Measurements from ENCODE around the gene BICDL1.
"Not testable (repeated sequence)": the region's sequence is repeated elsewhere in the genome, so short reads cannot be mapped to it uniquely, and the experiment has no call there.

The BICDL1 gene, protein sequence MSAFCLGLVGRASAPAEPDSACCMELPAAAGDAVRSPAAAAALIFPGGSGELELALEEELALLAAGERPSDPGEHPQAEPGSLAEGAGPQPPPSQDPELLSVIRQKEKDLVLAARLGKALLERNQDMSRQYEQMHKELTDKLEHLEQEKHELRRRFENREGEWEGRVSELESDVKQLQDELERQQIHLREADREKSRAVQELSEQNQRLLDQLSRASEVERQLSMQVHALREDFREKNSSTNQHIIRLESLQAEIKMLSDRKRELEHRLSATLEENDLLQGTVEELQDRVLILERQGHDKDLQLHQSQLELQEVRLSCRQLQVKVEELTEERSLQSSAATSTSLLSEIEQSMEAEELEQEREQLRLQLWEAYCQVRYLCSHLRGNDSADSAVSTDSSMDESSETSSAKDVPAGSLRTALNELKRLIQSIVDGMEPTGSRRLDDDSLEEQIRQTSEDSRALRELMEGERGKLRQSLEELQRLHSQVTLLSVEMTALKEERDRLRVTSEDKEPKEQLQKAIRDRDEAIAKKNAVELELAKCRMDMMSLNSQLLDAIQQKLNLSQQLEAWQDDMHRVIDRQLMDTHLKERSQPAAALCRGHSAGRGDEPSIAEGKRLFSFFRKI

GRCh38 chr12:119988472-119989360 is at the start of gene BICDL1:
BICDL1 (plus strand) TSS chr12:119989236; CDS start chr12:119989869, 633 bp downstream.
- DNase-seq (ENCODE audit: low read depth), result peak; percentile 62

DNA sequence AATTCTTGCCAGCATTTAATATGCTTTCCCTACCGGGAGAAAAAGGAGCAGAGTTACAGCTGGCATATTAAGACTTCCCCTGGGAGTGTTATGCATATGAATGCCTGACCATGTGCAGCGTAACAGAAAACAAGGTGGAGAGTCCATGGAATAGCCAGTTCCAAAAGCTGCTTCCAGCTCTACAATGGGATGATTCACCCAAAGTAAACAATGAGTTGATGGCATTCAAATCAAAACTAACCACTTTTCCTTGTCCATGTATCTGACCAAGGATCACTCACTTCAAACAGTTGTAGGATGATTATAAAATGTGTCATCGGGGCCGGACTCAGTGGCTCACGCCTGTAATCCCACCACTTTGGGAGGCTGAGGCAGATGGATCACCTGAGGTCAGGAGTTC is 48.1 kb upstream of the BICDL1 start:
- DNase-seq (ENCODE audit: low read depth), result peak; percentile 91

- no peak for DNase-seq (ENCODE audit: low read depth)
These were observed 46.6 kb upstream of the BICDL1 start for GRCh38 chr12:119942386-119942785.

DNA sequence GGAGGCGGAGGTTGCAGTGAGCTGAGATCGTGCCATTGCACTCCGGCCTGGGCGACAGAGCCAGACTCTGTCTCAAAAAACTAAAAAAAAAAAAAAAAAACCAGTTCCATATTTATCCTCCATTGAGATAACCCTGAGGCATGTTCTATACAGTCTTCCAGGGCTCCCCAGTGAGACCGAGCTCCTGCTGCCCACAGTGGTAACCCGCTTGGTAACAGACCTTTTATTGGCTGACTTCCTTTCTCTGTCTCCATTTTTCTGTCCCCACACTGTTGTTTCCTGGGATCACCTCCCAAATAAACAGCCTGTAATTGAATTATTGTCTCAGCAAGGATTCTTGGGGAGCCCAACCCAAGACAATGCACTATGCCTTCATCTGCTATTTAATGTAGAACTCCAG is 42.8 kb upstream of the BICDL1 start:
- no peak for DNase-seq (ENCODE audit: low read depth)

DNA sequence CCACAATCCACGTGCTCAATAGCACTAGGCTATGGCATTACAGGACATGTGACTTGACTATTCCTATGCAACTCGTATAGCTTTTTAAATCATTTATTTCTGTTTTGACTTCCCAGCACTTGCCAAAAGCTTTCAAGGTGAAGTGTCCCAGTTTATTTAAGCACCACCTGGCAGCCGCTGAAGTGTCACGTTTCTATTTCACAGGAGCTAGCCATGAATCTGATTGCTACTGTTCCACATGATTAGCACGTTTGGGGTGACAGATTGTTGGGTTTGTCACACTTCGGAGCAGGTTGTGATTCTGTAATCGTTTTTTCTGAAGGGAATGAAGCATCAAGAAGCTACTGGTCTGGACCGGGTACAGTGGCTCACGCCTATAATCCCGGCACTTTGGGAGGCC is 39.9 kb upstream of the BICDL1 start:
- no peak for DNase-seq (ENCODE audit: low read depth)

- DNase-seq (ENCODE audit: low read depth), result no peak
These were observed 39.4 kb upstream of the BICDL1 start for GRCh38 chr12:119949594-119949993.

DNA sequence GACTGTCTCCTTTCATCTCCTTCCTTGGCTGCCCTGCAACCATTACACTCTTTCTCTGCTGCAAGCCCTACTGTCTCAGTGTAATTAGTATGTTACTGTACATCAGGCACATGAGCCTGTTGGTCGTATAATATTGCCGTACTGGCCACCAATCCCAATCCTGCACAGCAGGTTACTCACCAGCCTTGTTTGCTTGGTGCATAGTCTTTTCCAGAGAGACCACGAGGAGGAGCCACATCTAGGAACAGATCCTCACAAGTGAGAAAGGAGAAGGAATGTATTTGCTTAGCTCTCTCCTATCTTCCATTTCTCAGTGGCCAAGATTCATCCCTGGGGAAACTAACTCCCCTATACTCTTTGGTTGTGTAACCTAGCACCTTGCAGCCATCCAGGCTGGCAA is 33.0 kb upstream of the BICDL1 start:
- DNase-seq (ENCODE audit: low read depth), result peak; percentile 11

DNA sequence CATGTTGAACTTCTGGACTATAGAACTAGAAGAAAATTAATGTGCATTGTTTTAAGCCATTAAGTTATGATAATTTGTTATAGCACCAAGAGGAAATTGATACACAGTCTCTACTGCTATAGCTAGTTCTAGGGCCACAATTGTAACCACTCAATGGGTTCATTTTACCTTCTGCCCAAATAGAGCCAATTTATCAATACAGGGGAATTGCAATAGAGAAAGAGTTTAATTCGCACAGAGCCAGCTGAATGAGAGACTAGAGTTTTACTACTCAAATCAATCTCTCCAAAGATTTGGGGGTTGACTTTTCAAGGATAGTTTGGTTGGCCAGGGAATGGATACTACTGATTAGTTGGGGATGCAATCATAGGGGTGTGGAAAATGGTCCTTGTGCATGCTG is 31.9 kb upstream of the BICDL1 start:
- DNase-seq (ENCODE audit: low read depth), result no peak

- DNase-seq (ENCODE audit: low read depth), result no peak
These were observed 29.6 kb upstream of the BICDL1 start for GRCh38 chr12:119959435-119959834.

GRCh38 chr12:119964123-119964522 is 24.9 kb upstream of the BICDL1 start:
- DNase-seq (ENCODE audit: low read depth), result no peak

GRCh38 chr12:119964929-119965328 is 24.1 kb upstream of the BICDL1 start:
- DNase-seq (ENCODE audit: low read depth), result no peak

GRCh38 chr12:119980242-119980641 is 8.8 kb upstream of the BICDL1 start:
- no peak for DNase-seq (ENCODE audit: low read depth)

- DNase-seq (ENCODE audit: low read depth), result not testable (repeated sequence)
These were observed 8.3 kb upstream of the BICDL1 start for GRCh38 chr12:119980702-119981101.

DNA sequence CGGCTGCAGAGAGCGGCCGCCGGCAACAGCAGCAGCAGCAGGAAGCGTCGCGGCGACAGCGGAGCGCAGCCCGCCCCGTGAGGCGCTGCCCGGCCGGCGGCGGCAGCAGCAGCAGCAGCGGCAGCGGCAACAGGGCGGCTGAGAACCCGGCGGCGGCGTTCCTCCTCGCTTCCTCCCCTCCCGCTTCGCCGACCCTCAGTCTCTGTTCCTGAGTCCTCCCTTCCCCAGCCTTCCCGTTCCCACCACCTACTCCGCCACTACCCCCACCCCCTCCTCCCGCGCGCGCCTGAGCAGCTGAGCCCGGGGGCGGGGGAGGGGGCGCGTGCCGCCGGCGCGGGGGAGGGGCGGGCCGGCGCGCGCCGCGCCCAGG is 310 bp downstream of the BICDL1 start:
- peak; percentile 48 for DNase-seq (ENCODE audit: low read depth)

- peak; percentile 71 for DNase-seq (ENCODE audit: low read depth)
These were observed 820 bp downstream of the BICDL1 start for GRCh38 chr12:119989731-119990381.

- no peak for DNase-seq (ENCODE audit: low read depth)
These were observed 1.4 kb downstream of the BICDL1 start for GRCh38 chr12:119990382-119990874.

GRCh38 chr12:119992129-119992705 is 3.2 kb downstream of the BICDL1 start:
- no peak for DNase-seq (ENCODE audit: low read depth)

DNA sequence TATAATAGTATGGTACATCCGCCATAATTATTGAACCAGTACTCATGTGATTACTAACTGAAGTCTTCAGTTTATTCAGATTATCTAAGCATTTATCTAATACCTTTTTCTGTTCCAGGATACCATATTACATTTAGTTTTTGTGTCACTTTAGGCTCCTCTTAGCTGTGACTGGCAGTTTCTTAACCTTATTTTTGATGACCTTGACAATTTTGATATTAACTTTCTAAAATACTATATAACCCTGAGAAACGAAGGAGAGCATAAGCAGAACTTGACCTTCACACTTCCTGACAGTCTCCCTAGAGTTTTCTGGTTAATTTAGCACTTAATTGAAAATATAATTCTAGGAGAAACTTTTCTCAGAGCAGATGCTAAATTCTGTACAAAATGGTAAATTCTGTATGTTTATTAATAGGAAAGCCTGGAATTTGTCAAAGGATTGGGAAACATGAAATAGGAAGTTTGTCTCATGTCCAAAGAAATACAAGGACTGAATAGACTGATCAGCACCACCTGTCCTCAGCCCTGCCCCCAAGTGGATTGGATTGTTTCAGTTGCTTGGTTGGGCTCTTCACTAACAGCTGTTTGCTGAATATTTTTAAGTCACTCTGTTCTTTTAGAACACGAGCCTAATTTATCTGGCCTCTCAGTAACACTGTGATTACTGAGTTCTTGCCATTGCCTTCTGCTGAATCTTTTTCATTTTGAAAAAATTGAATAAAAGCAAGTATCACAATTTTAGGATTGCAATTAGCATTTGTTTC is 6.0 kb downstream of the BICDL1 start:
- DNase-seq (ENCODE audit: low read depth), result no peak

DNA sequence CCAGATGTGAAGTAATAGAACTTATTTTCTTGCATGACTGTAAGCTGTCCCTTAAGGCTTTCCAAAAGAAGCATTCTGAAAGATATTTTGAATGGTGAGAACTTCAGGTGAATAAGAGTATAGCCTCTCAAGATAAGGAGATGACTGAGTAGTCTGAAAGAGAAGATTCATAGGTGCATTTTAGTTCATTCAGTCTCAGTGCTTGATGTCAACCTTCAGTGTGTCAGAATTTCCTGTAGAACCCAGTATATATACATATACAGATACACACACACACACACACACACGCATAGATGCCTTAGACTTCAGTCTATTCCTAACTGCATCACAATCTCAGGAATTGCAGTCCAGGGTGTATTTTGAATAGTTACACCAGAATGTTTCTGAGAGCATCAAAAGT is 7.4 kb downstream of the BICDL1 start:
- no peak for DNase-seq (ENCODE audit: low read depth)

GRCh38 chr12:119998471-119999245 is 9.6 kb downstream of the BICDL1 start:
- no peak for DNase-seq (ENCODE audit: low read depth)

Measured in ELR (cell line).